Stimulated activated CD4-positive, alpha-beta T cell treated with anti-CD3 and anti-CD28 coated beads, Interleukin-4, amount 100 ng/mL, for 4 hours (primary cell): ENCODE results near the gene MYBBP1A.

ENCODE experiments used
- DNase-seq, 2 experiments: peaks; one replicate each; pipeline ENCODE4 v3.0.0-alpha.2; 2020

Gene MYBBP1A

GRCh38 chr17:4534515-4534914 is 20.7 kb downstream of the MYBBP1A start:
- DNase-seq: no peak

- DNase-seq: no peak
Observed at GRCh38 chr17:4533523-4534504, 21.4 kb downstream of the MYBBP1A start.

- no peak for DNase-seq
Observed at GRCh38 chr17:4532860-4533522, 22.2 kb downstream of the MYBBP1A start.

DNA sequence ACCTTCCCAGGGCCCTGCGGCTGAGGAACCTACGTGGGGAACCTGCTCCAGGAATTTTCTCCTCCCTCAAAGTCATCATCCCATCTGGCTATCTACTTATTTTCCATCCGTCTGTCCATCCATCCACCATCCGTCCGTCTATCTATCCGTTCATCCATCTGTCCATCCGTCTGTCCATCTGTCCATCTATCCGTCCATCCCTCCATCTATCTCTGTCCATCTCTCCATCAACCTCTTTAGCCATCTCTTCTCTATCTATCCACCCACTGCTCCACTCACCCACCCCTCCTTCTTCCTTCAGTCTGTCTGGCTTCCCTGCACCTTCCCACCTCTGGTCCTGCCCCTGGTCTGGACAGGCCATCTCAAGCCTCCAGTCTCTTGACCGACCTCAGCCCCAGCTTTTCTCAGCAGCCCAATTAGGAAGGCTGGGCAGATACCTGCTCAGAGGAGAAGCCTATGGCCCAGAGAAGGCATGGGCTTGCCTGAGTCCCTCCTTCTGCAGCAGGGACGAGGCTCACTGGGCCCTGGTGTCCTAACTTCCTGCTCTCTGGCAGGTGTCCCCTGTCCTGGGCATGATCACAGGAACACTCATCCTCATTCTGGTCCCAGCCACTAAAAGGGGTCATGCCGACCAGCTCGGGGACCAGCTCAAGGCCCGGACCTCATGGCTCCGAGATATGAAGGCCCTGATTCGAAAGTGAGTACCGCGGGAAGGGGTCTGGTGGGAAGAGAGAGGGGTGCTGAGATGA is 23.0 kb downstream of the MYBBP1A start:
- no peak for DNase-seq

GRCh38 chr17:4530799-4531730 is 24.1 kb downstream of the MYBBP1A start:
- no peak for DNase-seq

- DNase-seq: no peak
Observed at GRCh38 chr17:4529533-4530152, 25.5 kb downstream of the MYBBP1A start.

DNA sequence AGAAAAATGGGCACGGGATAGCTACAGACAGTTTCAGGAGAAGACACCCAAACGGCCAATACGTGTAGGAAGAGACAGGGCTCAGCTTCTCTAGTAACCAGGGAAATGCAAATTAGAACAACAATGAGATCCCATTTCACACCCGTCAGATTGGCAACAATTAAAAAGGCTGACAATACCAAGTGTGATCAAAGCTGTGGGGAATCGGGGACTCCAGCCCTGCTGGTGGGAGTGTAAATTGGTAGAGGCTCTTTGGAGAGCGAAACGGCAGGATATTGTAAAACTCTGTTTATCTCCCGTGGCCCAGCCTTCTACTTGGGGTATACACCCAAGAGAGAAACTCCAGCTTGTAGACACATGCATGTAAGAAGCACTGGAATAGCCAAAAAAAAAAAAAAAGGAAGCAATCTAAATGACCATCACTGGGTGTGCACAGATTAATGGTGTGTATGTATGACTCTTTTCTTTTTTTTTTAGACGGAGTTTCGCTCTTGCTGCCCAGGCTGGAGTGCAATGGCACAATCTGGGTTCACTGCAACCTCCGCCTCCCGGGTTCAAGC is 27.5 kb downstream of the MYBBP1A start:
- no peak for DNase-seq

DNA sequence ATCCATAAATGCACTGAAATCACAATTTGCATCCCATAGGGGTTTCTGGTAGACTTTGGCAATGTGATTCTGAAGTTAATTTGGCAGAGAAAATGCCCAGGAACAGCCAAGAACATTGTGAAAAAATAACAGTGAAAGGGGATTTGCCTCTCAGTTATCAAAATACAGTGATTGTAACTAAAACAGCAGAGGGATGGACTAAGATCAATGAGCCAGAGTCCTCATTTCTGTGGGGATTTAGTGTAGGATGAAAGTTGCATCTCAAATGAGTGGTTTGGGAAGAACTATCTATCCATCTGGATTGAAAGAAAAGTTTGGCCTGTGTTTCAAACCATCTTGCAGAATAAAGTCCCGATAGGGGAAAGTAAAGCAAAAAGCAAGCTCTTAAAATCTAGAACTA is 28.1 kb downstream of the MYBBP1A start:
- no peak for DNase-seq

- no peak for DNase-seq
Observed at GRCh38 chr17:4525691-4526397, 29.3 kb downstream of the MYBBP1A start.

GRCh38 chr17:4523946-4524345 is 31.2 kb downstream of the MYBBP1A start:
- DNase-seq: no peak

- no peak for DNase-seq
Observed at GRCh38 chr17:4522661-4523060, 32.5 kb downstream of the MYBBP1A start.

DNA sequence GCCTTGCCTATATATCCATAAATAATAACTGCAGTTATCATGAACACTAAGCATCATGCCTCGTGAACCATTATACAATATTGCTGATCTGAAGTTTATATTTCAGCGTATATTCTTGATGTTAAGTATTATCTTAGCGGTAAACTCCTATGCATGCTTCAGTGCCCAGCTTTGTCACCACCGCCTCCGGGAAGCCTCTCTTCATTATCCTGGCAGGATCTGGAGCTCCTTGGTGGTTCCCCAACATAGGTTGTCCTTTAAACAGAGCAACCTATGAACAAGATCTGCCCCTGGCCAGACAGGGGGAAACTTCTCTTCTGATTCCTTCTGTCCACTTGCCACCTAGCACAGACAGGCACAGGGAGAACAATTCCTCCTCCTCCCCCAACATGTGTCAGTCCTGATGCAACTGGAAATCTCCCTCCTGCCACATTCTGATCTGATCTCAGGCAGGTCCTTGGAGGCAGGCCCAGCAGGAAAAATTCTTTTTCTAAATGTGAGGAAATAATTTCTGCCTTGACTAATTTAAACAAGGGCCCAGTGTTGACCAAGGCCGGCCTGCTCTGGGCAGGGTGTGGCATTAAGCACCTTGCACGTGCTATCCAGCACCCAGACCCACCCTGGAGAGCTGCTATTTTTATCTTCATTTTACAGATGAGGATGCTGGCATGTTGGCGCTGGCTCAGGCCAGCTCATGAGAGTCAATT is 34.1 kb downstream of the MYBBP1A start:
- no peak for DNase-seq

DNA sequence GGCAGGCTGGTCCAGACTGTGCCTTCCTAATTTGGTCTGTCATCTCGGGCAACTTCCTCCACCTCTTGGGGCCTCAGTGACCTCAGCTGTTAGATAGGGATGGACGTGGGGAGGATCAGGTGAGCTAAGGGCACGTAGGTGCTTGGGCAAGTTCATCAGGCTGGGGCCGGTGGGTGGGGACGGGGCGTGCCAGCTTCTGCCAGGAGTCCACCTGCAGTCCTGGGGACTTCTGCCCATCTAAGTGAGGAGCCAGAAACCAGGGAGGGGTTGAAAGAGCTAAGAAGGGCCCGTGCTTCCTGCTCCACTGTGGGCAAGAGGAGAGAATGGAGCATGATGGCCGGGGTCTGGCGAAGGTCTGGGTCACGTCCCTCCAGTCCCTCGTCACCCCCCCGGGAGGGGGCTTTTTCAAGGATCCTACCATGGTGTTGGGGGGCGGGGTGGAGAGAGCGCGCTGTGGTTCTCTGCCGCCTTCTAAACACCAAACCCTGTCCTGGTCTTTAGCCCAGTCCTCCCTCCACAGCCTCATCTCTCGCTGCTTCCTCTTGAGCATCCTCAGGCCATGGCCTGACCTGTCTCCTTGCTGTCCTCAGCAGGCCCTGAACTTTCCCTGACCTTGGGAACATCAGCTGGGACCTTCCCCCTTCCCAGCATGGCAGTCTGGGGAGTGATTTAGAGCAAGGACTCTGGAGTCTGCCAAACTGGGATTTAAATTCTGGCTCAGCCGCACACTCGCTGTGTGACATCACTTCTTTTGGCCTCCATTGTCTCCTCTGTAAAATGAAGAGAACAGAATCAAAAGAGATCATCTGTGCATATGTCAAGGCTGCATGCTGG is 34.9 kb downstream of the MYBBP1A start:
- no peak for DNase-seq

DNA sequence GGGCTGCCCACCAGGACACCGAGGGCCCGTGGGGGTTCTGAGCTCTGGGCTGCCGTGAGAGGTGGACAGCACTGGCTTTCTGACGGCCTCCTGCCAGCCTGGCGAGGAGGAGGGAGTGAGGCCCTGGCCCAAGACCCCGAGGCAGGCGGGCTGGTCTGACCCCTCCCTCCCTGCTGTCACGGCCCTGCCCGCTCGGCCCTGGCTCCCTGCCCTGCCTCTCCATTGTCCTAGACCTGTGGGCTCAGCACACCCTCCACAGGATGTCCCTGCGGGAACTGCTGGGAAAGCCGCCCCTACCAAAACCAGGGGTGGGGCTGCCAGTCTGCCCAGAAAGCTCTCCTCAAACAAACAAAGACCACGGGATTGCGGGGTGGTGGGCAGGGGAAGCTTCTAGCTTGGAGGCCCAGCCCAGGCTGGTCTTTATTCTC is 35.8 kb downstream of the MYBBP1A start:
- DNase-seq: no peak

GRCh38 chr17:4518901-4519300 is 36.3 kb downstream of the MYBBP1A start:
- no peak for DNase-seq

- DNase-seq: no peak
Observed at GRCh38 chr17:4516735-4517134, 38.4 kb downstream of the MYBBP1A start.

DNA sequence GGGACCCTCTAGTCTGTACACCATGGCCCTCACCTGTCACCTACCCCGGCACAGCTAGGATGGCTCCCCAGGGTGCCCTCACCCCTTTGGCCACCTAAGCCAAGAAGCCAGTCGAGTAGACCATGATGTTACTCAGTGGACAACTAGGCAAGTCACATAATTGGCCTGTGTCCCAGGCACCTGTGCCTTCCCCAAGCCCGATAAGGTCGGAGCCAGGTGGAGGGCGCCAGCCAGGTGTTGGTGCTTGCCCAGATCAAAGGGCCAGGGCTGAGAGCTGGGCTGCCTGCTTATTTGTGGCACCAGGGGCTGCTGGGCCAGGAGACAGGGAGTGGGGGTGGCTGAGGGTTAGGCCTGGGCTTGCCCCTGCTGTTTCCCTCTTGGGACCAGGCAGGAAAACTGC is 39.7 kb downstream of the MYBBP1A start:
- DNase-seq: no peak

DNA sequence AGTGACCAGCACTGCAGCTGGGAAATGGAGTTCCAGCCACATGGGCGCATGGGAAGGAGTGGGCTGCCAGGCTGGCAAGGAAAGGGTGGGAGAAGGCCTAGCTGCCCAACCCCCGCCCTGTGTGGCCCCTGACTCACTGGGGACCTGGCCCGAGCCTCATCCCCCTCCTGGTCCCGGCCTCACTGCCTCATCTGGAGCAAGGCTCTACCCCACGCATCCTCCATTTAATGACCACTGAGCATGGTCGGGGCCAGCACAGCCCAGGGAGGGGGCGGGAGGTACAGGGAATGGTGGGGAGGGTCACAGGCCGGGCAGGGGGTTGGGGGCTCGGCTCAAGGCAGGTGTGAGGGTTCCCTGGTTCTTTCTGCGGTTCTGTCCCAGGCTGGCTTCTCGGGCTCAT is 40.4 kb downstream of the MYBBP1A start:
- DNase-seq: no peak

GRCh38 chr17:4514206-4514605 is 41.0 kb downstream of the MYBBP1A start:
- no peak for DNase-seq
